Right atrium auricular region (tissue), 2 donors: ENCODE measurements around the gene CAPZA2. TPM values are rescaled to one million over a fixed set of nuclear protein-coding genes. Genes with fewer than 3 reads are reported as not detected.
"Not testable (repeated sequence)": the region's sequence is repeated elsewhere in the genome, so short reads cannot be mapped to it uniquely, and the experiment has no call there.

Source experiments
- DNase-seq: peaks from one replicate; pipeline ENCODE4 v3.0.0-alpha.2; 2019; ENCODE audit warnings: low spot score
- H3K27ac ChIP-seq, 2 donors: fragments of 200-600 bp; sonication (generic); 1 replicate in 1 of 2; 2 replicates in 1 of 2; pipeline ENCODE4 v1.5.1; 2016 to 2019
- H3K27me3 ChIP-seq, 2 donors: fragments of 200-600 bp; sonication (generic); one replicate each; pipeline versions ENCODE4 v1.5.1 to v1.6.0; 2017 to 2019
- H3K36me3 ChIP-seq: fragments of 200-600 bp; sonication (generic); one replicate; pipeline ENCODE4 v1.5.1; 2016
- H3K4me1 ChIP-seq, 2 donors: fragments of 200-600 bp; sonication (generic); one replicate each; pipeline versions ENCODE4 v1.5.1 to v1.6.0; 2017 to 2019
- H3K4me3 ChIP-seq, 2 donors: fragments of 200-600 bp; sonication (generic); 1 replicate in 1 of 2; 2 replicates in 1 of 2; pipeline ENCODE4 v1.5.1; 2017 to 2019; ENCODE audit warnings: mild to moderate bottlenecking in 1 of 2, moderate library complexity in 1 of 2
- H3K9me3 ChIP-seq, 2 donors: fragments of 200-600 bp; sonication (generic); one replicate each; pipeline ENCODE4 v1.5.1; 2019
- CTCF ChIP-seq, 2 donors: fragments of 200-600 bp; sonication (generic); IDR thresholded peaks; one replicate each; pipeline ENCODE4 v1.5.1; 2019; ENCODE audit warnings: antibody characterized with exemption in 2 of 2
- total RNA-seq, 2 donors: library from RNA; depleted of rRNA; stranded (reverse); fragments of >200 nt; gene quantifications; one replicate each; pipeline ENCODE4 v1.1.0, GENCODE V29; 2016

CAPZA2 gene
- total RNA-seq, 2 donors from 2014 or later = 127 to 148 TPM

GRCh38 chr7:116934580-116934979 is 72.2 kb downstream of the CAPZA2 start:
- Histone ChIP-seq H3K36me3 (no peaks in the 10 kb centered on the region), H3K27me3 (no peaks in the 10 kb centered on the region), H3K4me1 (peaks cover 0 to 5% of the 10 kb centered on the region in 2 donors), H3K9me3 (no peaks in the 10 kb centered on the region), H3K4me3 (no peak overlapping the region), H3K27ac (no peak overlapping the region)
- no peak for TF ChIP-seq CTCF (IDR thresholded peaks at IDR 0.05)
- no peak for DNase-seq

- not testable (repeated sequence) for H3K4me1 ChIP-seq, H3K27ac ChIP-seq, H3K36me3 ChIP-seq, H3K9me3 ChIP-seq, H3K4me3 ChIP-seq, H3K27me3 ChIP-seq, DNase-seq
These were observed 74.5 kb downstream of the CAPZA2 start for GRCh38 chr7:116936844-116937243.

- no peaks in the 10 kb centered on the region for H3K36me3 ChIP-seq
- DNase-seq = no peak
- no peaks in the 10 kb centered on the region for H3K9me3 ChIP-seq
- H3K27ac ChIP-seq = no peak overlapping the region
- no peak overlapping the region for H3K4me3 ChIP-seq
- H3K27me3 ChIP-seq = no peaks in the 10 kb centered on the region
- no peak for TF ChIP-seq CTCF (IDR thresholded peaks at IDR 0.05)
- H3K4me1 ChIP-seq = no peaks in the 10 kb centered on the region
These were observed 76.3 kb downstream of the CAPZA2 start for GRCh38 chr7:116938678-116939077.

GRCh38 chr7:116940689-116941370 is 78.4 kb downstream of the CAPZA2 start:
- no peak for TF ChIP-seq CTCF (IDR thresholded peaks at IDR 0.05)
- Histone ChIP-seq H3K4me1 (no peaks in the 10 kb centered on the region), H3K27me3 (no peaks in the 10 kb centered on the region), H3K9me3 (no peaks in the 10 kb centered on the region), H3K36me3 (no peaks in the 10 kb centered on the region), H3K27ac (no peak overlapping the region), H3K4me3 (no peak overlapping the region)
- DNase-seq = no peak

- H3K36me3 ChIP-seq = no peaks in the 10 kb centered on the region
- H3K27ac ChIP-seq = no peak overlapping the region
- no peaks in the 10 kb centered on the region for H3K4me1 ChIP-seq
- H3K9me3 ChIP-seq = no peaks in the 10 kb centered on the region
- TF ChIP-seq CTCF (IDR thresholded peaks at IDR 0.05) = no peak
- DNase-seq = no peak
- no peak overlapping the region for H3K4me3 ChIP-seq
- H3K27me3 ChIP-seq = no peaks in the 10 kb centered on the region
These were observed 80.1 kb downstream of the CAPZA2 start for GRCh38 chr7:116942504-116942903.

GRCh38 chr7:116948934-116949333 is 86.5 kb downstream of the CAPZA2 start:
- Histone ChIP-seq H3K36me3 (no peaks in the 10 kb centered on the region), H3K27ac (peak overlapping the region; percentile 62 to 100), H3K4me3 (no peak overlapping the region), H3K9me3 (no peaks in the 10 kb centered on the region), H3K27me3 (no peaks in the 10 kb centered on the region), H3K4me1 (peaks cover 0 to 19% of the 10 kb centered on the region in 2 donors)
- no peak for DNase-seq
- TF ChIP-seq CTCF (IDR thresholded peaks at IDR 0.05) = no peak
